Heart left ventricle (tissue), 13 donors: ENCODE measurements around the gene NTSR2.

ENCODE experiments used
- CTCF ChIP-seq, 12 donors: fragments of 200-600 bp; sonication (generic) in 4 of 12; IDR thresholded peaks; one replicate each; pipeline versions ENCODE4 v1.5.0 to v1.8.0; 2018 to 2022; ENCODE audit warnings: antibody characterized with exemption in 12 of 12, mild to moderate bottlenecking in 5 of 12
- POLR2A ChIP-seq, 2 donors: fragments of 450-650 bp; IDR thresholded peaks; one replicate each; pipeline ENCODE4 v1.6.1; 2017; ENCODE audit warnings: antibody characterized with exemption in 2 of 2, mild to moderate bottlenecking in 2 of 2, moderate library complexity in 2 of 2
- donor health status: ischemic (EF 13 %, LVEDD 7.1; RV severe dilation, severe dysfunction).
- donor health status: DM: no; HTN: yes; CAD: no.
- donor health status: DM: no; HTN: no; CAD: no.
- donor health status: ischemic (EF 25% LVEDD 6.9; RV normal size, moderate dysfunction).
- donor health status: ischemic (EF 25% LVEDD 5.7; RV mildly dilated, moderate dysfunction).
- donor health status: ischemic (EF 35%, LVEDD 5.7; RV mildly dilated, moderate dysfunction).
- donor health status: nonischemic (EF 11% LVEDD 7.7; RV severe dilation, severe dysfunction).
- donor health status: DM: yes; HTN: yes; CAD: no.
- donor health status: PGD.
- donor health status: ischemic (EF 29% LVEDD 5.4; RV normal size, mild dysfunction).
- donor health status: nonischemic (EF 23%, LVEDD 6.1; RV moderate dilation, normal function).

GRCh38 chr2:11712866-11713265, 42.9 kb upstream of the NTSR2 start:
- no peak for TF ChIP-seq POLR2A (IDR thresholded peaks at IDR 0.05)
- TF ChIP-seq CTCF (IDR thresholded peaks at IDR 0.05) = no peak
